ENCODE measurements around the gene NCK2. TPM values are rescaled to one million over a fixed set of nuclear protein-coding genes. Genes with fewer than 3 reads are reported as not detected.
A peak's percentile ranks its signal among the peaks of the same experiment; 100 is the strongest.

Gene NCK2
- polyA plus RNA-seq (ENCODE audit: insufficient read depth in 1 of 5, insufficient read length in 5 of 5, low replicate concordance in 1 of 5) = 10 to 100 TPM; 60.4 to 97.6 (median 75.0) TPM
- long read RNA-seq, donor 1, transcript NCK2-201 (5 exons, 2,683 nt) = major isoform, 20 of 137 reads
- long read RNA-seq, donor 1, partial matches to known transcripts = 113 of 137 reads
- long read RNA-seq, donor 1, other reads (novel, unspliced or antisense) = 0 of 137 reads
- long read RNA-seq, donor 2, transcript NCK2-201 (5 exons, 2,683 nt) = major isoform, 25 of 27 reads
- long read RNA-seq, donor 2, partial matches to known transcripts = 0 of 27 reads
- long read RNA-seq, donor 2, other reads (novel, unspliced or antisense) = 0 of 27 reads
- long read RNA-seq, donor 3, transcript NCK2-201 (5 exons, 2,683 nt) = major isoform, 13 of 30 reads
- long read RNA-seq, donor 3, partial matches to known transcripts = 13 of 30 reads
- long read RNA-seq, donor 3, other reads (novel, unspliced or antisense) = 0 of 30 reads
- long read RNA-seq, donor 4, transcript NCK2-201 (5 exons, 2,683 nt) = major isoform, 13 of 29 reads
- long read RNA-seq, donor 4, partial matches to known transcripts = 13 of 29 reads
- long read RNA-seq, donor 4, other reads (novel, unspliced or antisense) = 0 of 29 reads
- long read RNA-seq, donor 5, transcript NCK2-201 (5 exons, 2,683 nt) = major isoform, 19 of 45 reads
- long read RNA-seq, donor 5, partial matches to known transcripts = 22 of 45 reads
- long read RNA-seq, donor 5, other reads (novel, unspliced or antisense) = 0 of 45 reads
- long read RNA-seq, donor 6, transcript NCK2-201 (5 exons, 2,683 nt) = major isoform, 33 of 109 reads
- long read RNA-seq, donor 6, partial matches to known transcripts = 75 of 109 reads
- long read RNA-seq, donor 6, other reads (novel, unspliced or antisense) = 0 of 109 reads
- long read RNA-seq, donor 7, transcript NCK2-201 (5 exons, 2,683 nt) = major isoform, 23 of 57 reads
- long read RNA-seq, donor 7, partial matches to known transcripts = 31 of 57 reads
- long read RNA-seq, donor 7, other reads (novel, unspliced or antisense) = 0 of 57 reads
- long read RNA-seq, donor 8, transcript NCK2-201 (5 exons, 2,683 nt) = major isoform, 6 of 24 reads
- long read RNA-seq, donor 8, partial matches to known transcripts = 17 of 24 reads
- long read RNA-seq, donor 8, other reads (novel, unspliced or antisense) = 0 of 24 reads

DNA sequence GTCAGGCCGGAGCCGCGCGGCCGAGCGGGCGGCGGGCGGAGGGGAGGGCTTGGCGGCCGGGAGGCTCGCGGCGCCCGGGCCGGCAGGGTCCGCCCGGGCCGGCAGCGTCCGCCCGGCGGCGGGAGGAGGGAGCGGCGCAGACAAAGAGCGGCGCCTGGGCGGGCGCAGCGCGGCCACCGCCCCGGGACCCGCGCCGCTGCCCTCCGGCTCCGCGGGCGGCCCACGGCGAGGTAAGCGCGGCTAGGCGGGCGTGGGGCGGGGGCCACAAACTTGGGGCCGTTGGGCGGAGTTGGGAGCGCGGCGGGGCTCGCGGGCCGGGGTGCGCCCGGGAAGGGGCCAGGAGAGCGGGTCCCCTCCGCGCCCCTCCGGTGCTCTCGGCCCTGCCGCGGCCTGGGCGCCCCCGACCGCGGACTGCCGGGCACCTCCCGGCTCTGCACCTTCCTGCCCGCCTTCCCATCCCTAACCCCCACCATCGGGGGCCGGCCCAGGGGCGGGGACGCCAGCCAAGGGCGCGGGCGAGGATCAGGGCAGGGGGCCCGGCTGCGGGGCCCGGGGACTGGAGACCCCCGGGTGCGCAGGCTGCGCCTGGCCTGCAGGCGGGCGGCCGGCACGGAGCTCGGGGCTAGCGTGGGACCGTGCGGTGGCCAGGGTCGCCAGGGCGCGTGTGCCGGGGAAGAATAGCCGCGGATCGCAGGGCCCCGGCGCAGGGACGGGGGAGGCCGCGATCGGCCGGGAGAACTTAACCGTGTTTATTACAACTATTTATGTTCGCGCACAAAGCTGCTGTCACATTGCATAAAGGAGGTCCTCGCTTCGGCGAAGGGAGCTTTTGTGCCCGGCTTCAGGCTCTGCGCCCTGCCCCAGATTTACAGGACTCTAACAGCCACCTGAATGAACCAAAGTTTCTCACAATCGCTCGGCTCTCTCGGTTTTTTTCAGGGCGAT is at the start of gene NCK2:
Gene NCK2 (plus strand): TSS at position 4 of the 945 bp plus-strand sequence. CDS start 110,152 bp downstream, outside the sequence.
- peak; percentile 27 to 40 for DNase-seq

GRCh38 chr2:105697781-105698449 is 46.8 kb upstream of the NCK2 start:
- DNase-seq = no peak

DNA sequence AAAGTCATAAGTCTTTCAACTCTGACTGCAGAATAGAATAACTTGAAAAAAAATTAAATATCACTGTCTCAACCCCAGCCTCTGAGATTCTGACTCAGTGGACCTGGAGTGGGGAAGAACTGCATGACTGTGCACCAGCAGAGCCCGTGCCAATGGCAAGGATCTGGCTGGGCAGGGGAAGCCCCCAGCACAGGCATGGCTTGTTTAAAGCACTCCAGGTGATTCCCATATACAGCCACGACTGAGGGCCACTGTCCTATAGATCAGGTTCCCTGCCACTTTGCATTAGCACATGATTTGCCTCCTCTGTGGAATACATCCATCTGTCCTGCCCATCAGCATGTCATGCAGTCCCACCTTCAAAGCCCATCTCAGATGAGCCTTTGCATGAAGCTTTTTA is 45.9 kb upstream of the NCK2 start:
- no peak for DNase-seq

DNA sequence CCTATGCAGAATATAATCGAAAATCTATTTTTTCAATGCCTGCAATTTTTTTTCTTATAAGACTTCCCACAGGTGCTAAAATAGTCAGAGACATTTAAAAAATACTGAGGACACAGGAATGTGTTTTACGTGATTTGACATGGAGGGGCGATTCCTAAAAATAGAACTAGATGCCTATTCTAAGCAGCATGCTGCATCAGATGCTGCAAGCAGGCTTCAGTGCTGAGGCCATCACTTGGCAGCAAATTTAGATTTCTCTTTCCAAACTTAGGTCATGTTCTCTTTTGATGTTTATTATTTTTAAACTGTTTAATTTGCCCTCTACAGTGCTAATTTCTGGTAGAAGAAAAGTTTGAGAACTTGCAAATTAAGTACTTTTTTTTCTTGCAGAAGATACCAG is 43.7 kb upstream of the NCK2 start:
- no peak for DNase-seq

- no peak for DNase-seq
Measured at GRCh38 chr2:105708697-105709096, 36.0 kb upstream of the NCK2 start.

- no peak for DNase-seq
Measured at GRCh38 chr2:105711394-105711793, 33.3 kb upstream of the NCK2 start.

- DNase-seq = no peak
Measured at GRCh38 chr2:105712166-105712915, 32.4 kb upstream of the NCK2 start.

DNA sequence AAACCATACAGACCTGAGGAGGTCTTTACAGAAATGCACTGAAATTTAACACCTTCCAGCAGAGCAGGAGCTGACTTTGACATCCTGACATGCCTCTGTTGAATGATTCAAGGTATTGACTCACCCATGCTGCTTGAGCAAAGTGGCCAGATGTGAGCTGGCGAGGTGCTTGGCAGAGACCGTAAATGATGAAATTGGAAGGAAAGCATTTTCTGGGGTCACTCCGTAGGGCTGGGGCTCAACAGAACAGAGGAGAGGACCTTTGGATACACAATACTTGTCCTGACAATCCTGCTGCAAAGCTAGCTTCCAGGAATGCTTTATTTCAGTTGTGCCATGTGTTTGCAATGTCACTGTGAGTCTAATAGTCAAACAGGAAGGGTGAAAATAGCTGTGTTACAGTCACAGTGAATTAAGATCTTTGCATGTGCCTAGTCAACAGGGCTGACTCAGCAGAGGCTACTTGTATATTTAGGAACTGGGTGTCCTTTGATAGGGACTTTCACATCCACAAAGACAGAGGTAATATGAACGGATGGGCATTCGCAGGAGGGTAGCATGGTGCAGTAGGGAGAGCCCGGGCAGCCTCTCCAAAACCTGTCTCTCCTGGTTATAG is 31.6 kb upstream of the NCK2 start:
- no peak for DNase-seq

DNA sequence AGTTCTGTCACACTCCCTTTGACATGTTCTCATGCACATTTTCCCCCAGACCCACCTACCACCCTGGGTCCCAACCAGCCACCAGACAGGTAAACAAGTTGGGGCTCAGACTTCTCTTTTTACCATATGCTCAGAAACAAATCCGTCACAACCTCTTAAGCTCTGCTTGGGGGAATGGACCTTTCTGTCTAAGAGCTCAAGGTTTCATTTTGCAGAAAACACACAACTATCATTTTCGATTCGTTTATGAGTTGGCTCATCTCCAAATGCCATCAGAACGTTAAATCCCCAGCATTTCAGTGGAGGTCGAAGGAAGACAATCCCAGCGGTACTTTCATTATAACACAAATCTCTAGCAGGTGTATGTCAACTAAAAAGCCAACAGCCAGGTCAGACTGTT is 30.6 kb upstream of the NCK2 start:
- no peak for DNase-seq

DNA sequence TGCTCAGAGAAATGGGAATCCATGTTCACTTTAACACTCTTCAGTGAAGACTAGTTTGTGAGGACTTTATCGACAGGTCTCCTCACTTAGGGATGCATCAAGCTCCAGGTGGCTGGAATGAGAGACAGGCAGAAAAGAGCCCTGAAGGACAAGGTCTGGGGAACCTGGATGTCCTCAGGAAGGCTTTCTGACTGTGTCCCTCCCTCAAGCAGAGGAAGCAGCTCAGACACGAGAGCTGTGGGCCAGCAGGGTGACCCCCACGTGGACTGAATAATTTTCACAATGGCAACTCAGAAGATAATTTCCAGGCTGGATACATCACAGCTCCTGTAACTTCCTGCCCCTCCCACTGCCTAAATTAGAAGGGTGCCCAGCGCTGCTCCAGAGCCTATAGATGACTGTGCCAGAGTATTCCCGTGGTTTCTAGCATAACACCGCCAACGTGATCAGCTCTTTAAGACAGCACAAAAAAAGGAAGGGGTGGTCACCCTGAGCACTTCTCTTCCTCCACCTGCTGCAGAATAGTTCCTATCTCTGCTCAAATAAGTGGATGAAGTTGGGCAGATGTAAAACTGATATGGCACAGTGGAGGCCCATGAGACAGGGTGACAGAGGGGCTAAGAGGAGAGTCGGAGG is 25.7 kb upstream of the NCK2 start:
- no peak for DNase-seq

DNA sequence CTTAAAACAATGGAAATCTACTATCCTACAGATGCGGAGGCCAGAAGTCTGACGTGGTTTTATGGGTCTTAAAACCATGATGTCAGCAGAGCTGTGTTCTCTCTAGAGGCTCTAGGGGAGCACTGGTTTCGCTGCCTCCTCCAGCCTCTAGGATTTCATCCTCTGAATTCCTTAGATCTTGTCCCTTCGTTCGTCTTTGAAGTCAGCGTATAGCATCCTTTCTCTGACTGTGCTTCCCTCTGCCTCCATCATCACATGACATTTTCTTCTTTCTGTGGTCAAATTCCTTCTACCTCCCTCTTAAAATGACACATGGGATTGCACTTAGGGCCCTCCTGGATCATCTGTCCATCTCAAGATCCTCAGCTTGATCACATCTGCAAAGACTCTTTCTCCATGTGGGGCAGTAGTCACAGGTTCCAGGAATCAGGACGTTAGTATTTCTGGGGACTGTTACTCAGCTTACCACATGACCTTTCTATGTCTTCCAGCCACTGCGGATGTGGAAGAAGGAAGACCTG is 22.7 kb upstream of the NCK2 start:
- no peak for DNase-seq

DNA sequence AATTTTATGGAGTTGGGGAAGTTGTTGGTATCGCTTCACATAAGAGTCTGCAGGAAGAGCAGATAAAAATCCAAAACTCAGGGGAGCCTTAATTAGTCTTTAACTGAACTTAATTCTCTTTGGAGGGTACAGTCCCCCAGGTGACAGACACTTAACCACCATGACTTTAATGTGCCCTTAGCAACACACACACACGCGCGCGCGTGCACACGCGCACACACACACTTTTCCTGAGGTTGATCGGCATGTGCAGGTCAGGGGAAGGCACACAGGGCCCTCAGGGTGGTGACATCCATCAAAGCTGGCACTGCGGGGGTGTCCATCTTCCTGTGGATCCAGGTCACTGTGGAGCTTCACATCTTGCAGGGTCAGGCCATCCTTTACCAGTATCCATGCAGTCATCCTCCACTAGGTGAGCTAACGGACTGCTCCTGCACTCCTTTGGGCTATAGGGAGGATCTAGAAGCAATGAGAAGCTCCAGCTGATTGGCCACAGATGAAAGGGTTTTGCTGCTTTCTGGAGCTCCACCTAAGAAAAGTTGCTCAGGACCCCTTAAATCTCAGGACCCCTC is 21.9 kb upstream of the NCK2 start:
- no peak for DNase-seq

- no peak for DNase-seq
Measured at GRCh38 chr2:105723431-105723830, 21.3 kb upstream of the NCK2 start.

- DNase-seq = no peak
Measured at GRCh38 chr2:105725388-105725787, 19.3 kb upstream of the NCK2 start.

- DNase-seq = no peak
Measured at GRCh38 chr2:105730170-105730569, 14.5 kb upstream of the NCK2 start.

- DNase-seq = no peak
Measured at GRCh38 chr2:105731511-105731910, 13.2 kb upstream of the NCK2 start.

DNA sequence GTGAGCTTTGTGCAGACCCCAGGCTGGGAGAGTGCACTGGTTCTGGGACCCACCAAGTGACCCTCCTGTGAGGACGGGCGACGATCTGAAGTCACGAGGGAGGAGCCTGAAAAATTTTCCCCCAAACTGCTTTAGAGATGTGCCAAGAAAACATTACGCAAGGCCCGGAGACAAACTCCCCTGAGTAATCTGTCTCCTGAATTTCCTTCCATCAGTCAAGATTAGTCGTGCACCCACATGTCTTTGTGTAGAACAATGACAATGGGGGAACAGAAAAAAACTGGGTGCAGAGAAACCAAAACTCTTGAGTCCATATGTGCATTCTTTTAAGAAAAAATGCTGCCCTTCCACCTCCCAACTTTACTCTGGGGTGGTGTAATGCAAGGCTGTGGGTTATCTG is 12.6 kb upstream of the NCK2 start:
- DNase-seq = no peak
